ENCODE data around the gene SLC4A9.

DNA sequence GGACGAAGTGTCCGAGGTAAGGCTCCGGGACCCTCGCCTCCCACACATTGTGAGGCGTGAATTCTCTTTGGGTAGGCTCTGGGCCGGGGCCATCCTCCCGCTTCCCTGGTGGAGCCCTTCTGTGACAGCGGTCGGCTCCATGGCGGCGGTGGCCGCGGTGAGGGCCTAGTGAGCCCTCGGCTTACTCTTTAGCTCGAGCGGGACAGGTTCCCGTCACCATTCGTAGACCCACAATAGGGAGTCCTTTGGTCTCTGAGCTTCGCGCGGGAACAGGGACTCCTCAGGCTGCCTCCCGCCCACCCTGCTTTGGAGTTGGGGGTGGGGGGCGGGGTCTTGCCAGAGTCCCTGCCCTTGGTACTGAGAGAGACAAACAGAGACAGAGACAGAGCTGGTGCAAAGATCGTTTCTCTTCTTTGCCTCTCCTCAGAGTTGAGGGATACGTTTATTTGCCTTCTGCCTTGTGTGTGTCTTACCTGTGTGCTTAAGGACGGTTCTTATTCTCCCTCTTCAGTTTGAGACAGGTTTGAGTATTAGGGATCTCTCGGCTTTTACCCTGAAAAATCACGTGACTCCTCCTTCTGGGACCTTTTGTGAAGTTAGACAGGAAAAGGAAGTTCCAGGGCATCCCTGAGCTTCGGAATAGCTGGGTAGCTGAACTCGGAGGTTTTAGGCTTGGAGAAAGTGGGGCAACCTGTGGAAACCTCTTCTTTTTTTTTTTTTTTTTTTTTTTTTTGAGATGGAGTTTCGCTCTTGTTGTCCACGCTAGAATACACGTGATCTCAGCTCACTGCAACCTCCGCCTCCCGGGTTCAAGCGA is 42.5 kb downstream of the SLC4A9 start:
- TF ChIP-seq POLR2AphosphoS5 (IDR thresholded peaks at IDR 0.05), result no peak
- TF ChIP-seq, protein P1, sequence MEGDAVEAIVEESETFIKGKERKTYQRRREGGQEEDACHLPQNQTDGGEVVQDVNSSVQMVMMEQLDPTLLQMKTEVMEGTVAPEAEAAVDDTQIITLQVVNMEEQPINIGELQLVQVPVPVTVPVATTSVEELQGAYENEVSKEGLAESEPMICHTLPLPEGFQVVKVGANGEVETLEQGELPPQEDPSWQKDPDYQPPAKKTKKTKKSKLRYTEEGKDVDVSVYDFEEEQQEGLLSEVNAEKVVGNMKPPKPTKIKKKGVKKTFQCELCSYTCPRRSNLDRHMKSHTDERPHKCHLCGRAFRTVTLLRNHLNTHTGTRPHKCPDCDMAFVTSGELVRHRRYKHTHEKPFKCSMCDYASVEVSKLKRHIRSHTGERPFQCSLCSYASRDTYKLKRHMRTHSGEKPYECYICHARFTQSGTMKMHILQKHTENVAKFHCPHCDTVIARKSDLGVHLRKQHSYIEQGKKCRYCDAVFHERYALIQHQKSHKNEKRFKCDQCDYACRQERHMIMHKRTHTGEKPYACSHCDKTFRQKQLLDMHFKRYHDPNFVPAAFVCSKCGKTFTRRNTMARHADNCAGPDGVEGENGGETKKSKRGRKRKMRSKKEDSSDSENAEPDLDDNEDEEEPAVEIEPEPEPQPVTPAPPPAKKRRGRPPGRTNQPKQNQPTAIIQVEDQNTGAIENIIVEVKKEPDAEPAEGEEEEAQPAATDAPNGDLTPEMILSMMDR (IDR thresholded peaks at IDR 0.05), result peak in 1 of 5 experiments; percentile 3

All from transverse colon (tissue), 4 donors.